Measurements from ENCODE around the gene UQCRC2.

The UQCRC2 gene

GRCh38 chr16:21973945-21974344 is 20.8 kb downstream of the UQCRC2 start:
- Histone ChIP-seq H3K79me2 (no peaks in the 10 kb centered on the region), H3K9ac (no peak overlapping the region), H2AFZ (no peak overlapping the region), H3K9me3 (ENCODE audit: control insufficient read depth, low read length) (no peaks in the 10 kb centered on the region), H3K4me3 (ENCODE audit: low read depth, low read length) (no peak overlapping the region), H3K4me1 (no peaks in the 10 kb centered on the region), H3K27me3 (ENCODE audit: control insufficient read depth, insufficient read depth, low read length) (no peaks in the 10 kb centered on the region), H3K4me2 (ENCODE audit: low read length) (no peak overlapping the region), H3K27ac (no peak overlapping the region), H3K36me3 (ENCODE audit: control insufficient read depth, insufficient read depth, low read length) (no peaks in the 10 kb centered on the region)
- TF ChIP-seq, protein P1, sequence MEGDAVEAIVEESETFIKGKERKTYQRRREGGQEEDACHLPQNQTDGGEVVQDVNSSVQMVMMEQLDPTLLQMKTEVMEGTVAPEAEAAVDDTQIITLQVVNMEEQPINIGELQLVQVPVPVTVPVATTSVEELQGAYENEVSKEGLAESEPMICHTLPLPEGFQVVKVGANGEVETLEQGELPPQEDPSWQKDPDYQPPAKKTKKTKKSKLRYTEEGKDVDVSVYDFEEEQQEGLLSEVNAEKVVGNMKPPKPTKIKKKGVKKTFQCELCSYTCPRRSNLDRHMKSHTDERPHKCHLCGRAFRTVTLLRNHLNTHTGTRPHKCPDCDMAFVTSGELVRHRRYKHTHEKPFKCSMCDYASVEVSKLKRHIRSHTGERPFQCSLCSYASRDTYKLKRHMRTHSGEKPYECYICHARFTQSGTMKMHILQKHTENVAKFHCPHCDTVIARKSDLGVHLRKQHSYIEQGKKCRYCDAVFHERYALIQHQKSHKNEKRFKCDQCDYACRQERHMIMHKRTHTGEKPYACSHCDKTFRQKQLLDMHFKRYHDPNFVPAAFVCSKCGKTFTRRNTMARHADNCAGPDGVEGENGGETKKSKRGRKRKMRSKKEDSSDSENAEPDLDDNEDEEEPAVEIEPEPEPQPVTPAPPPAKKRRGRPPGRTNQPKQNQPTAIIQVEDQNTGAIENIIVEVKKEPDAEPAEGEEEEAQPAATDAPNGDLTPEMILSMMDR (IDR thresholded peaks at IDR 0.05), result no peak

DNA sequence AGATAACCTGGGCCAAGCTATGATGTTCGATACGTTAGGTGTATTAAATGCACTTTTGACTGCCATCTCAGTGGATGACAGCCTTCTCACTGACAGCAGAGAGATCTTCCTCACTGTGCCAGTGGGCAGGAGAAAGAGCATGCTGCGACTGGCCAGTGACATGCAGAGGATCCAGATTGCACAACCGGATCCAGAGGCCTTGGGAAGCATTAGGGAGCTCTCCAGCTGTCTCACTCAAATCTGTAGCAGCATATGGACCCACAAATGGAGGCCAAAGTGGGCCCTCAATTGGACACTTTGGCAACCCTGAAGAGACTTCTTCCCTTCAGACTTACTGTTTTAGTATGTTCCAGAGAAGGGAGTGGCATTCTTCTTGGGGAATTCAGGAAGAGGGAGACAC is 26.9 kb downstream of the UQCRC2 start:
- TF ChIP-seq, protein P1 (IDR thresholded peaks at IDR 0.05), result no peak

GRCh38 chr16:21982108-21982507 is 28.9 kb downstream of the UQCRC2 start:
- TF ChIP-seq, protein P1 (IDR thresholded peaks at IDR 0.05), result no peak
- no peak overlapping the region for H3K27ac ChIP-seq
- H3K79me2 ChIP-seq, result no peaks in the 10 kb centered on the region
- H3K4me3 ChIP-seq (ENCODE audit: low read depth, low read length), result no peak overlapping the region
- no peaks in the 10 kb centered on the region for H3K36me3 ChIP-seq (ENCODE audit: control insufficient read depth, insufficient read depth, low read length)
- H3K4me2 ChIP-seq (ENCODE audit: low read length), result no peak overlapping the region
- peaks cover 2% of the 10 kb centered on the region for H3K4me1 ChIP-seq
- H3K9me3 ChIP-seq (ENCODE audit: control insufficient read depth, low read length), result no peaks in the 10 kb centered on the region
- no peaks in the 10 kb centered on the region for H3K27me3 ChIP-seq (ENCODE audit: control insufficient read depth, insufficient read depth, low read length)
- no peak overlapping the region for H3K9ac ChIP-seq
- no peak overlapping the region for H2AFZ ChIP-seq

More for the DNA sequence above, 26.9 kb downstream of the UQCRC2 start:
- Histone ChIP-seq H3K4me3 (ENCODE audit: low read depth, low read length) (no peak overlapping the region), H3K27me3 (ENCODE audit: control insufficient read depth, insufficient read depth, low read length) (no peaks in the 10 kb centered on the region), H3K4me2 (ENCODE audit: low read length) (no peak overlapping the region), H3K79me2 (no peaks in the 10 kb centered on the region), H3K9me3 (ENCODE audit: control insufficient read depth, low read length) (no peaks in the 10 kb centered on the region), H3K9ac (no peak overlapping the region), H3K27ac (no peak overlapping the region), H3K4me1 (no peaks in the 10 kb centered on the region), H2AFZ (no peak overlapping the region), H3K36me3 (ENCODE audit: control insufficient read depth, insufficient read depth, low read length) (no peaks in the 10 kb centered on the region)

DNA sequence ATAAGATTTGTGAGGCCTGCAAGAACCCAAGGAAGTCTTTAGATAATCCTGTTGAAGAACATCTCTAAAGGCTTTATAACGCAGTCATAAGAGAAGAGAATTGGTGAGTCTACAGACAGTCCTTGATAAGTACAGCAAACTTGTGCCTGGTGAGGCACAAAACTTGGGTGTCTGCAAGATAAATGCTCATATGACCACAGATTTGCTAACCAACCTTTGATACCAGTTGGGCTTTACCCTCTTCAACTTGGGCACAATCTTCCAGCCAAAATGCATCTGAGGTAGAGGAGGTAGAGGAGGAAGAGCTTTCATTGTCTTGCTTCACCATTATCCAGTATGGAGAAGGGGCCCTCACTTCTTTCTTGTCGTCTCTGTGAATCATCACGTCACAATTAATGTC is 30.9 kb downstream of the UQCRC2 start:
- no peaks in the 10 kb centered on the region for H3K36me3 ChIP-seq (ENCODE audit: control insufficient read depth, insufficient read depth, low read length)
- no peak overlapping the region for H3K9ac ChIP-seq
- peaks cover 2% of the 10 kb centered on the region for H3K4me1 ChIP-seq
- no peaks in the 10 kb centered on the region for H3K79me2 ChIP-seq
- no peaks in the 10 kb centered on the region for H3K27me3 ChIP-seq (ENCODE audit: control insufficient read depth, insufficient read depth, low read length)
- TF ChIP-seq, protein P1 (IDR thresholded peaks at IDR 0.05), result no peak
- H2AFZ ChIP-seq, result no peak overlapping the region
- no peak overlapping the region for H3K4me2 ChIP-seq (ENCODE audit: low read length)
- H3K27ac ChIP-seq, result no peak overlapping the region
- H3K4me3 ChIP-seq (ENCODE audit: low read depth, low read length), result no peak overlapping the region
- H3K9me3 ChIP-seq (ENCODE audit: control insufficient read depth, low read length), result no peaks in the 10 kb centered on the region

DNA sequence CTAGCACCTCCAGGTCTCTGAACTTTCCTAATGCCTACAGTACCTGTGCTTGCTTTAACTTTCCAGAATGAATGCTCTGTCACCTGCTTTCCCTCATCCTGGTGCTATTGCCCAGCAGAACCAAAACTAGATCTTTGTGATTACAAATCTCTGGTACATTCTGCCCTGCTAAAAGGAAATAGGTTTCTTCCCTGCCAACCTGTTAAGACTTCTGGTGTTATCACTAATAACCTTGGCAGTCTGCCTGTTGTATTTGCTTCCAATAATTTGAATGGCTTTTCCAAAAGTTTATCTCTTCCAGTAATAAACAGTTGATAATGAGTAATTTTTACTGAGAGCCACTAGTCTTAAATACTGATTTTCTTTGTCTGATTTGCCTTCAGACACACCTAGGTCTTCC is 32.4 kb downstream of the UQCRC2 start:
- H3K4me2 ChIP-seq (ENCODE audit: low read length), result no peak overlapping the region
- no peak overlapping the region for H3K9ac ChIP-seq
- TF ChIP-seq, protein P1 (IDR thresholded peaks at IDR 0.05), result no peak
- H3K27ac ChIP-seq, result no peak overlapping the region
- no peak overlapping the region for H3K4me3 ChIP-seq (ENCODE audit: low read depth, low read length)
- peaks cover 10% of the 10 kb centered on the region for H3K4me1 ChIP-seq
- no peak overlapping the region for H2AFZ ChIP-seq
- H3K27me3 ChIP-seq (ENCODE audit: control insufficient read depth, insufficient read depth, low read length), result no peaks in the 10 kb centered on the region
- no peaks in the 10 kb centered on the region for H3K9me3 ChIP-seq (ENCODE audit: control insufficient read depth, low read length)
- H3K36me3 ChIP-seq (ENCODE audit: control insufficient read depth, insufficient read depth, low read length), result no peaks in the 10 kb centered on the region
- H3K79me2 ChIP-seq, result no peaks in the 10 kb centered on the region

Measured in parathyroid adenoma (tissue), 2 donors.